ENCODE data around the gene ZBTB43.

- TF ChIP-seq, protein P1, sequence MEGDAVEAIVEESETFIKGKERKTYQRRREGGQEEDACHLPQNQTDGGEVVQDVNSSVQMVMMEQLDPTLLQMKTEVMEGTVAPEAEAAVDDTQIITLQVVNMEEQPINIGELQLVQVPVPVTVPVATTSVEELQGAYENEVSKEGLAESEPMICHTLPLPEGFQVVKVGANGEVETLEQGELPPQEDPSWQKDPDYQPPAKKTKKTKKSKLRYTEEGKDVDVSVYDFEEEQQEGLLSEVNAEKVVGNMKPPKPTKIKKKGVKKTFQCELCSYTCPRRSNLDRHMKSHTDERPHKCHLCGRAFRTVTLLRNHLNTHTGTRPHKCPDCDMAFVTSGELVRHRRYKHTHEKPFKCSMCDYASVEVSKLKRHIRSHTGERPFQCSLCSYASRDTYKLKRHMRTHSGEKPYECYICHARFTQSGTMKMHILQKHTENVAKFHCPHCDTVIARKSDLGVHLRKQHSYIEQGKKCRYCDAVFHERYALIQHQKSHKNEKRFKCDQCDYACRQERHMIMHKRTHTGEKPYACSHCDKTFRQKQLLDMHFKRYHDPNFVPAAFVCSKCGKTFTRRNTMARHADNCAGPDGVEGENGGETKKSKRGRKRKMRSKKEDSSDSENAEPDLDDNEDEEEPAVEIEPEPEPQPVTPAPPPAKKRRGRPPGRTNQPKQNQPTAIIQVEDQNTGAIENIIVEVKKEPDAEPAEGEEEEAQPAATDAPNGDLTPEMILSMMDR (conservative IDR thresholded peaks at IDR 0.05; ENCODE audit: low read length) = no peak
- no peak for TF ChIP-seq EZH2phosphoT487 (IDR thresholded peaks at IDR 0.05; ENCODE audit: borderline replicate concordance, low read depth, low read length)
Measured at GRCh38 chr9:126838895-126839294, 34.1 kb downstream of the ZBTB43 start.

Measured in OCI-LY7 (cell line).